ENCODE measurements around the gene MAPK8.

GRCh38 chr10:48343921-48344598 is 37.6 kb downstream of the MAPK8 start:
- TF ChIP-seq, protein P1, sequence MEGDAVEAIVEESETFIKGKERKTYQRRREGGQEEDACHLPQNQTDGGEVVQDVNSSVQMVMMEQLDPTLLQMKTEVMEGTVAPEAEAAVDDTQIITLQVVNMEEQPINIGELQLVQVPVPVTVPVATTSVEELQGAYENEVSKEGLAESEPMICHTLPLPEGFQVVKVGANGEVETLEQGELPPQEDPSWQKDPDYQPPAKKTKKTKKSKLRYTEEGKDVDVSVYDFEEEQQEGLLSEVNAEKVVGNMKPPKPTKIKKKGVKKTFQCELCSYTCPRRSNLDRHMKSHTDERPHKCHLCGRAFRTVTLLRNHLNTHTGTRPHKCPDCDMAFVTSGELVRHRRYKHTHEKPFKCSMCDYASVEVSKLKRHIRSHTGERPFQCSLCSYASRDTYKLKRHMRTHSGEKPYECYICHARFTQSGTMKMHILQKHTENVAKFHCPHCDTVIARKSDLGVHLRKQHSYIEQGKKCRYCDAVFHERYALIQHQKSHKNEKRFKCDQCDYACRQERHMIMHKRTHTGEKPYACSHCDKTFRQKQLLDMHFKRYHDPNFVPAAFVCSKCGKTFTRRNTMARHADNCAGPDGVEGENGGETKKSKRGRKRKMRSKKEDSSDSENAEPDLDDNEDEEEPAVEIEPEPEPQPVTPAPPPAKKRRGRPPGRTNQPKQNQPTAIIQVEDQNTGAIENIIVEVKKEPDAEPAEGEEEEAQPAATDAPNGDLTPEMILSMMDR (IDR thresholded peaks at IDR 0.05): no peak
- TF ChIP-seq POLR2A (IDR thresholded peaks at IDR 0.05): no peak
